G401.6 (cell line): Measurements from ENCODE around the gene NHERF1.

Experiments used
- FAIRE-seq: peaks from 2 replicates; lab custom pipeline; 2012; peaks lifted over from hg19 to GRCh38; lab: Jason Lieb, UNC

The NHERF1 gene

GRCh38 chr17:74810699-74811485 is 62.5 kb downstream of the NHERF1 start:
- no peak for FAIRE-seq

- no peak for FAIRE-seq
These were observed 63.9 kb downstream of the NHERF1 start for GRCh38 chr17:74812109-74813009.

GRCh38 chr17:74814453-74814852 is 66.0 kb downstream of the NHERF1 start:
- no peak for FAIRE-seq

- no peak for FAIRE-seq
These were observed 66.6 kb downstream of the NHERF1 start for GRCh38 chr17:74815067-74815466.

- no peak for FAIRE-seq
These were observed 67.3 kb downstream of the NHERF1 start for GRCh38 chr17:74815550-74816370.

GRCh38 chr17:74816905-74817620 is 68.6 kb downstream of the NHERF1 start:
- no peak for FAIRE-seq

GRCh38 chr17:74818291-74818938 is 70.0 kb downstream of the NHERF1 start:
- FAIRE-seq, result no peak
